Measurements from ENCODE around the gene HELZ2.
"Not testable (repeated sequence)": the region's sequence is repeated elsewhere in the genome, so short reads cannot be mapped to it uniquely, and the experiment has no call there.

Gene HELZ2, protein sequence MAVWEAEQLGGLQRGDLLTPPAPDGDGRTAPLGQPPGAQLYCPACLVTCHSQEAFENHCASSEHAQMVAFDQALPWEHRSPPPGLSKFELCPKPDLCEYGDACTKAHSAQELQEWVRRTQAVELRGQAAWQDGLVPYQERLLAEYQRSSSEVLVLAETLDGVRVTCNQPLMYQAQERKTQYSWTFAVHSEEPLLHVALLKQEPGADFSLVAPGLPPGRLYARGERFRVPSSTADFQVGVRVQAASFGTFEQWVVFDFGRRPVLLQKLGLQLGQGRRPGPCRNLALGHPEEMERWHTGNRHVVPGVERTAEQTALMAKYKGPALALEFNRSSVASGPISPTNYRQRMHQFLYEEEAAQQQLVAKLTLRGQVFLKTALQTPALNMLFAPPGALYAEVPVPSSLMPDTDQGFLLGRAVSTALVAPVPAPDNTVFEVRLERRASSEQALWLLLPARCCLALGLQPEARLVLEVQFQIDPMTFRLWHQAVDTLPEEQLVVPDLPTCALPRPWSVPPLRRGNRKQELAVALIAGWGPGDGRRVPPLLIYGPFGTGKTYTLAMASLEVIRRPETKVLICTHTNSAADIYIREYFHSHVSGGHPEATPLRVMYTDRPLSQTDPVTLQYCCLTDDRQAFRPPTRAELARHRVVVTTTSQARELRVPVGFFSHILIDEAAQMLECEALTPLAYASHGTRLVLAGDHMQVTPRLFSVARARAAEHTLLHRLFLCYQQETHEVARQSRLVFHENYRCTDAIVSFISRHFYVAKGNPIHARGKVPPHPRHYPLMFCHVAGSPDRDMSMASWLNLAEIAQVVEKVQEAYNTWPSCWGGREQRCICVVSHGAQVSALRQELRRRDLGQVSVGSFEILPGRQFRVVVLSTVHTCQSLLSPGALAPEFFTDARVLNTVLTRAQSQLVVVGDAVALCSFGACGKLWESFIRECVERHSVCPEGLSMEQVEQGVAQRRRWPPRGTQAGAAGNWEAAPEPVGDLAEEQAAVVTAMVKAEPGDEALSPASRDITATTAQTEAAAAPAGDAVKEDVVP (N-terminal part only)

GRCh38 chr20:63574156-63574828 is at the start of gene HELZ2:
Gene HELZ2 (minus strand): TSS chr20:63574239. CDS start chr20:63572385, 1,854 bp downstream.
- DNase-seq, result no peak

GRCh38 chr20:63622732-63623131 is 48.7 kb upstream of the HELZ2 start:
- DNase-seq, result no peak

- no peak for DNase-seq
These were observed 48.1 kb upstream of the HELZ2 start for GRCh38 chr20:63622096-63622495.

GRCh38 chr20:63620991-63621390 is 47.0 kb upstream of the HELZ2 start:
- no peak for DNase-seq

DNA sequence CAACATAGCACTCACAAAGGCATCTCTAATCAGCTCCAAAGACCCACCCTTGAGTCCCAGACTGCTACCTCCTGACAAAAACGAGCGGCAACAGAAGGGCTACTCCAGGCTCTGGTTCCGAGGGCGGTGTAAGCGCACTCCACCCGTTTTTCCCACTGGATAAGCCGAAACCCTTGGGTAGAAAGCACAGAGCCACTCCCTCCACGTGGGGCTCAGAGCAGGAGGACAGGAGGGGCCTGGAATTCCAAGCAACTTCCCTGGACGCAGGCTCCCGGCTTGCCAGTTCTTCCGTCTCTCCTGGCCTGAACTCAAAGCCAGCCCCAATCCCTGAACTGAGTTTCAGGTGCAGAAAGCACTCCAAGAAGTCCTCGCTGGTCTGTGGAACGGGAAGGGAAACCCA is 45.5 kb upstream of the HELZ2 start:
- no peak for DNase-seq

GRCh38 chr20:63619086-63619485 is 45.0 kb upstream of the HELZ2 start:
- DNase-seq, result no peak

DNA sequence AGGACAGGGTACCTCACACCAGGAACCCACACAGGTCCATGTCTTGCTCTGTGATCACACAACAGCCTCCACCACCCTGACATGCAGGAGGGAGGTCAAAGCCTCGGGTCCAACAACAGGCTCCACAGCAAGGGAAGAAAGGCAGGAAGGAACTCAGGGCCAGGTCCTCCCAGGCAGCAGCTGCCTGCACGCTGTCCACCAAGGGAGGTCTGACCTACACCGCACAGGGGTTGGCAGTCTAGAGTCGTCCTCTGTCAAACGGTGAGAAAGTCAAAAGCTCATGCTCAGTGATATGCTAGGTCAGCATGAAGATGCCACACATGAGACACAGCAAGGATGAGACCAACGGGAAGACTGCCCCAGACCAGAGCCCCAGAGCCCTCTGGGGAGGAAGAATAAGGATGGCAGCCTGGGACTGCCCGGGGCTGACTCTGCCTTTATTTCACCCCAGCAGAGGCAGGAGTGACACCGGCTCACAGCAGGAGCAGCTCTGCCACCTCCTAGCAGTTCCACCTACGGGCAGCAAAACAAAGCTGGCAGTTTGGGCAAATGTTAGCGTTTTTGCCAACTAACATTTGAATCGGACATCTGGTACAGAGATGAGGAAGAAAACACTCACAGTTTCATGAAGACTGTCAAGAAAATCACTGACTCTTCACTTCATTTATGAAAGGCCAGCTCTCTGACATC is 44.4 kb upstream of the HELZ2 start:
- no peak for DNase-seq

- DNase-seq, result no peak
These were observed 43.8 kb upstream of the HELZ2 start for GRCh38 chr20:63617876-63618265.

- DNase-seq, result no peak
These were observed 43.2 kb upstream of the HELZ2 start for GRCh38 chr20:63617092-63617875.

DNA sequence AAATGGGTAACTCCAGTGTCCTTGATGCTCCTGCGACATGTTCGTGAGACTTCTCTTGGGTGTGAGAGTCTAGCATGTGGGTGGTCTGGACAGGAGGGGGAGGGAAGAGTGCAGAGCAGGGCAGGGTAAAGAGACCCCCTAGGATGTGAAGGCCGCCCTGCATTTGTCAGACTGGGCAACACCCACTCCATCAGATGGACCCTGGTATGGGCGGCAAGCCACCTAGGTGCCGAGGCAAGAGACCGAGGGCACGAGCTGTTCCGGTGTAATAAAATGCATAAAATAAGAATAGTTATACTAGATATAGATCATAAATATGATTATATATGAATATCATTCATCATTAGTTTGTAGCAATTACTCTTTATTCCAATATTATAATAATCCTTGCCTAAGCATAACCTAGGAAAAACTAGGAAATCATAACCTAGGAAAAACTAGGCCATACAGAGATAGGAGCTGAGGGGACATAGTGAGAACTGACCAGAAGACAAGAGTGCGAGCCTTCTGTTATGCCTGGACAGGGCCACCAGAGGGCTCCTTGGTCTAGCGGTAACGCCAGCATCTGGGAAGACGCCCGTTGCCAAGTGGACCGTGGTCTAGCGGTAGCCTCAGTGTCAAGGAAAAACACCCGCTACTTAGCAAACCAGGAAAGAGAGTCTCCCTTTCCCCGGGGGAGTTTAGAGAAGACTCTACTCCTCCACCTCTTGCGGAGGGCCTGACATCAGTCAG is 40.0 kb upstream of the HELZ2 start:
- DNase-seq, result not testable (repeated sequence)

DNA sequence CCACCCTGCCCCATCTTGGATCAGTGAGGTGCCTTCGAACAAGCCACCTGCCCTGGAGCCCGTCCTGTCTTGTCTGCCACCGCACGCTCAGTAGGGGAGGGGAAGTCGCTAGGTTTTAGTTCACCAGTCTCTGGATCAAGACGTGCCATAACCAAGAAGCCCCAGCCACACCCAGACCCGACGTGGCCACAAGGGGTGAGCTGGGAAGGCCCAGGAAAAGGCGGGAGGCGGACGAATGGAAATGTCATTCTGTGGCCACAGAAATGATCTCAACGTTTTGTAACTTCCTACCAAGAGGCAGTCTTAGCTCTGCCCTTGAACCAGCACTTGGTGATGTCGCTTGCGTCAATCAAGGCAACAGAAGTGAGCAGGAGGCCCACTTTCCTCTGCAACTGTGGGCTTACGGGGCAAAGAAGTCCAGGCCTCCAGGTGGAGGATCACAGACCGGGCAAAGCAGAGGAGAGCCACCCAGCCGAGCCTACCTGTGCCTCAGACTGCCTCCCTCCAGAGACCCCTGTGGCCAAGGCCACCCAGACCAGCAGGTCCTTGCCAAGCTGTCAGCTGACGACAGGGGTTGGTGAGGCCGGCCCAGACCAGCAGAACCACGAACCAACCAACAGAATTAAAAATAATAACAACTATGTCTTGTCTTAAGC is 38.4 kb upstream of the HELZ2 start:
- no peak for DNase-seq

DNA sequence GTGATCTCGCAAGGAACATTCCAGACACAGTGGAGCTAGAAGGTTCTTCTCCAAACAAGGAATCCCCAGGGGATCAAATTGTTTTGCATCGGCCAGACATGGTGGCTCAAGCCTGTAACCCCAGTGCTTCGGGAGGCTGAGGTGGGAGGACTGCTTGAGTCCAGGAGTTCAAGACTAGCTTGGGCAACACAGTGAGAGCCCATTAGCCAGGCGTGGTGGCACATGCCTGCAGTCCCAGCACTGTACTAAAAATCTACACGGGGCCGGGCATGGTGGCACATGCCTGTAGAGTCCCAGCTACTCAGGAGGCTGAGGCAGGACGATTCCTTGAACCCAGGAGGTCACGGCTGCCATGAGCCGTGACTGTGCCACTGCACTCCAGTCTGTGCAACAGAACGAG is 37.6 kb upstream of the HELZ2 start:
- DNase-seq, result no peak

- DNase-seq, result no peak
These were observed 36.8 kb upstream of the HELZ2 start for GRCh38 chr20:63610581-63611435.

DNA sequence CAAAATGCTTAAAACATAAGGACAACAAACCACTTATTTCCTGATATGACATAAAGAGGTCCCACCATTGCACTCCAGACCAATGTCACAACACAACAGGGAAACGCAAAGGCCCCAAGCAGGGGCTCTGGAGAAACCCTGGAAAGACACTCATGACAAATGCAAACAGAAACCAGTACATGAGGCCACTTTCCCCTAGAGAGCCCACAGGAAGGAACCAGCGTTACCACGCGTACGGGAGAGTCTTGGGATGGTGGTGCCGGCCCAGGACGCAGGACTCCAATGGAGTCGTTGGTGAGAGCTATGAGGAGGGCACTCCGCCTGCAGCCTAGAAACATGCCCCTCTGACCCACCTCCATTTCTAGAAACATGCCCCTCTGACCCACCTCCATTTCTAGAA is 32.6 kb upstream of the HELZ2 start:
- no peak for DNase-seq

GRCh38 chr20:63602321-63602720 is 28.3 kb upstream of the HELZ2 start:
- no peak for DNase-seq

DNA sequence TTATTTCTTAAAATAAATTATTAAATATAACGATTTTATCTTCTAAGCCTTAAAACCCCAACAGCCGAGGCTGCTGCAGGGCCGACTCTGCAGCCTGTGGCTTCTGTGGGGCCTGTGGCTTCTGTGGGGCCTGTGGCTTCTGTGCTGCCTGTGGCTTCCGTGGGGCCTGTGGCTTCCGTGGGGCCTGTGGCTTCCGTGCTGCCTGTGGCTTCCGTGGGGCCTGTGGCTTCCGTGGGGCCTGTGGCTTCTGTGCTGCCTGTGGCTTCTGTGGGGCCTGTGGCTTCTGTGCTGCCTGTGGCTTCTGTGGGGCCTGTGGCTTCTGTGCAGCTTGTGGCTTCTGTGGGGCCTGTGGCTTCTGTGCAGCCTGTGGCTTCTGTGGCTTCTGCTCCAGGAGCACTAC is 27.6 kb upstream of the HELZ2 start:
- DNase-seq, result not testable (repeated sequence)

- no peak for DNase-seq
These were observed 25.5 kb upstream of the HELZ2 start for GRCh38 chr20:63599396-63600050.

- DNase-seq, result no peak
These were observed 24.7 kb upstream of the HELZ2 start for GRCh38 chr20:63598479-63599395.
